ENCODE measurements around the gene B3GLCT. TPM values are rescaled to one million over a fixed set of nuclear protein-coding genes. Genes with fewer than 3 reads are reported as not detected.

B3GLCT gene
- total and polyA plus RNA-seq, 2 experiments from 2014 or later: 2.2 to 4.4 TPM

- peak; percentile 44 for DNase-seq (ENCODE audit: low spot score)
- no peaks in the 10 kb centered on the region for H3K79me2 ChIP-seq (replicated peaks; ENCODE audit: insufficient read depth)
- H3K36me3 Mint-ChIP-seq (ENCODE audit: low read depth): no peaks in the 10 kb centered on the region
- H3K4me3 Mint-ChIP-seq: no peak overlapping the region
- TF ChIP-seq ZNF462 (CRISPR knock-in tag; IDR thresholded peaks at IDR 0.05) (no peak), JUNB (IDR thresholded peaks at IDR 0.05; ENCODE audit: unreplicated experiment) (no peak), POLR2AphosphoS5 (IDR thresholded peaks at IDR 0.05; ENCODE audit: low read depth) (no peak), ZNF114 (CRISPR knock-in tag; IDR thresholded peaks at IDR 0.05) (no peak), EZH2 (IDR thresholded peaks at IDR 0.05; ENCODE audit: low read depth, unreplicated experiment) (no peak), ZNF331 (CRISPR knock-in tag; IDR thresholded peaks at IDR 0.05; ENCODE audit: low read depth) (no peak), CTCF (conservative IDR thresholded peaks at IDR 0.05; ENCODE audit: low read depth in 2 of 2) (no peak), STAT1 (IDR thresholded peaks at IDR 0.05; ENCODE audit: unreplicated experiment) (no peak), NANOG (IDR thresholded peaks at IDR 0.05; ENCODE audit: borderline replicate concordance) (no peak), REST (IDR thresholded peaks at IDR 0.05; ENCODE audit: unreplicated experiment) (no peak), ETS1 (IDR thresholded peaks at IDR 0.05) (no peak), EZH2phosphoT487 (IDR thresholded peaks at IDR 0.05; ENCODE audit: unreplicated experiment) (no peak), CREB1 (CRISPR knock-in tag; IDR thresholded peaks at IDR 0.05; ENCODE audit: low read depth) (no peak)
- H3K27ac Mint-ChIP-seq: peak overlapping the region; percentile 88
- H3K4me2 ChIP-seq: peak overlapping the region; percentile 40
- peak overlapping the region; percentile 64 for H2AFZ ChIP-seq
- H3K9me3 Mint-ChIP-seq: no peaks in the 10 kb centered on the region
- H3K9me2 ChIP-seq (ENCODE audit: insufficient read depth): peaks cover 6% of the 10 kb centered on the region; the same call in 1 of the 2 replicates
- no peaks in the 10 kb centered on the region for H3K27me3 ChIP-seq (ENCODE audit: insufficient read depth)
- no peaks in the 10 kb centered on the region for H3K36me3 ChIP-seq (ENCODE audit: insufficient read depth)
- peak; percentile 87 for ATAC-seq
- H3K27ac ChIP-seq (ENCODE audit: low read depth): peak overlapping the region; percentile 71
- H3K4me1 ChIP-seq (ENCODE audit: insufficient read depth): peaks cover 16% of the 10 kb centered on the region; the same call in 1 of the 2 replicates
- H4K20me1 ChIP-seq (replicated peaks; ENCODE audit: insufficient read depth): no peaks in the 10 kb centered on the region
- no peaks in the 10 kb centered on the region for H3K27me3 Mint-ChIP-seq (ENCODE audit: insufficient read depth, low read depth, poor library complexity)
- H3K4me1 Mint-ChIP-seq: peaks cover 24% of the 10 kb centered on the region
- H3K4me3 ChIP-seq: peak overlapping the region; percentile 28; the same call in 1 of the 2 replicates
- no peaks in the 10 kb centered on the region for H3F3A ChIP-seq (replicated peaks; ENCODE audit: low read depth)
Observed at GRCh38 chr13:31225998-31226675, 26.4 kb downstream of the B3GLCT start.
